Keratinocyte (primary cell): Measurements from ENCODE around the gene CTTNBP2. TPM values are rescaled to one million over a fixed set of nuclear protein-coding genes. Genes with fewer than 3 reads are reported as not detected.

ENCODE experiments used
- DNase-seq: peaks from one replicate; pipeline ENCODE4 v3.0.0-alpha.2; 2011; ENCODE audit warnings: low read depth, missing footprints, low spot score
- FAIRE-seq: peaks from 2 replicates; lab custom pipeline; 2011; peaks lifted over from hg19 to GRCh38; lab: Jason Lieb, UNC
- H2AFZ ChIP-seq: 2 replicates; pipeline ENCODE4 v1.6.0; 2012; ENCODE audit warnings: low read length, control low read depth, inconsistent platforms; ENCODE audit not compliant: control insufficient read depth
- H3K27ac ChIP-seq: 2 replicates; pipeline ENCODE4 v1.5.1; 2011; ENCODE audit warnings: low read length; ENCODE audit not compliant: control insufficient read depth, insufficient read depth
- H3K27me3 ChIP-seq: 3 replicates; pipeline ENCODE4 v1.6.0; 2011; ENCODE audit warnings: low read length; ENCODE audit not compliant: control insufficient read depth, insufficient read depth; ENCODE audit errors: extremely low read depth
- H3K36me3 ChIP-seq, 2 experiments: 2 replicates in 1 of 2; 3 replicates in 1 of 2; pipeline ENCODE4 v1.5.1; 2011; ENCODE audit warnings: low read length in 2 of 2, mild to moderate bottlenecking in 1 of 2; ENCODE audit not compliant: control insufficient read depth in 2 of 2, insufficient read depth in 2 of 2; ENCODE audit errors: extremely low read depth in 1 of 2
- H3K4me1 ChIP-seq: 3 replicates; pipeline ENCODE4 v1.5.1; 2011; ENCODE audit warnings: low read length; ENCODE audit not compliant: control insufficient read depth, insufficient read depth; ENCODE audit errors: extremely low read depth
- H3K4me2 ChIP-seq: 3 replicates; pipeline ENCODE4 v1.6.0; 2011; ENCODE audit warnings: low read depth, low read length; ENCODE audit not compliant: control insufficient read depth, insufficient read depth; ENCODE audit errors: extremely low read depth
- H3K4me3 ChIP-seq, 3 experiments: fragments of 200-600 bp in 1 of 3; sonication (generic) in 1 of 3; 2 replicates in 2 of 3; 3 replicates in 1 of 3; pipeline ENCODE4 v1.5.1; 2011 to 2016; ENCODE audit warnings: low read length in 3 of 3, mild to moderate bottlenecking in 3 of 3, control low read depth in 2 of 3, inconsistent platforms in 1 of 3, low read depth in 1 of 3, mixed read lengths in 1 of 3, mixed run types in 1 of 3, moderate library complexity in 1 of 3; ENCODE audit not compliant: control insufficient read depth in 2 of 3, insufficient read depth in 2 of 3; ENCODE audit errors: extremely low read depth in 1 of 3
- H3K79me2 ChIP-seq: 2 replicates; pipeline ENCODE4 v1.6.0; 2012; ENCODE audit warnings: low read length; ENCODE audit not compliant: control insufficient read depth, insufficient read depth
- H3K9ac ChIP-seq: 3 replicates; pipeline ENCODE4 v1.6.0; 2011; ENCODE audit warnings: low read length; ENCODE audit not compliant: control insufficient read depth, insufficient read depth; ENCODE audit errors: extremely low read depth
- H3K9me1 ChIP-seq: 3 replicates; pipeline ENCODE4 v1.6.0; 2011; ENCODE audit warnings: low read length; ENCODE audit not compliant: control insufficient read depth, insufficient read depth; ENCODE audit errors: extremely low read depth
- H3K9me3 ChIP-seq: 2 replicates; pipeline ENCODE4 v1.5.1; 2012; ENCODE audit warnings: low read depth, low read length; ENCODE audit not compliant: control insufficient read depth
- H4K20me1 ChIP-seq: 3 replicates; pipeline ENCODE4 v1.6.0; 2011; ENCODE audit warnings: low read length; ENCODE audit not compliant: control insufficient read depth, insufficient read depth; ENCODE audit errors: extremely low read depth
- CTCF ChIP-seq, 3 experiments: IDR thresholded peaks in 1 of 3; conservative IDR thresholded peaks in 1 of 3; optimal IDR thresholded peaks in 1 of 3; 2 replicates in 2 of 3; 3 replicates in 1 of 3; pipeline versions ENCODE3 to v1.5.1; 2011; ENCODE audit warnings: low read length in 3 of 3, mild to moderate bottlenecking in 3 of 3, moderate library complexity in 2 of 3, control low read depth in 1 of 3, inconsistent platforms in 1 of 3; ENCODE audit not compliant: insufficient read depth in 2 of 3; ENCODE audit errors: extremely low read depth in 1 of 3
- EZH2 ChIP-seq: IDR thresholded peaks from one replicate; pipeline ENCODE4 v1.6.1; 2012; ENCODE audit warnings: inconsistent platforms, mild to moderate bottlenecking, low read length, moderate library complexity
- dilution Hi-C: fragments of 300-500 bp; cut with MboI; formaldehyde crosslinking; loops from one replicate; pipeline ENCODE4 v1.7.0; 2020; ENCODE audit warnings: low sequenced_read_pairs; ENCODE audit not compliant: extremely low pct_ligation_motif_present
- polyA plus RNA-seq, 5 experiments: library from polyadenylated mRNA; depleted of rRNA in 3 of 5; stranded (reverse) in 3 of 5; stranded (forward) in 1 of 5; unstranded in 1 of 5; fragments of >200 nt; gene quantifications; 1 replicate in 1 of 5; 2 replicates in 3 of 5; 3 replicates in 1 of 5; pipeline versions ENCODE4 v1.2.1 to v1.2.3, GENCODE V29; 2011 to 2012; ENCODE audit warnings: missing spikeins in 2 of 5, low read depth in 1 of 5, low replicate concordance in 1 of 5

CTTNBP2 gene
- polyA plus RNA-seq, 1 donor (not counting 4 experiments of a cell fraction or from before 2014, with no cell fraction given) = 0.55 TPM

- Histone ChIP-seq H4K20me1 (no peaks in the 10 kb centered on the region), H3K4me2 (no peak overlapping the region), H3K36me3 (no peaks in the 10 kb centered on the region), H3K9me3 (no peaks in the 10 kb centered on the region), H3K9ac (no peak overlapping the region), H2AFZ (no peak overlapping the region), H3K4me3 (no peak overlapping the region), H3K27ac (no peak overlapping the region), H3K27me3 (no peaks in the 10 kb centered on the region), H3K79me2 (no peaks in the 10 kb centered on the region), H3K4me1 (peaks cover 3% of the 10 kb centered on the region), H3K9me1 (no peaks in the 10 kb centered on the region)
- DNase-seq (no peak), FAIRE-seq (no peak)
- dilution Hi-C loops = no loop called here
- TF ChIP-seq CTCF (optimal IDR thresholded peaks at IDR 0.05 in 1 of 3, IDR thresholded peaks at IDR 0.05 in 1 of 3, conservative IDR thresholded peaks at IDR 0.05 in 1 of 3; ENCODE audit: extremely low read depth in 1 of 3, insufficient read depth in 2 of 3, low read length in 3 of 3) = no peak
- no peak for TF ChIP-seq EZH2
Observed at GRCh38 chr7:117776224-117776623, 97.0 kb downstream of the CTTNBP2 start.

- DNase-seq (no peak), FAIRE-seq (no peak)
- peaks cover 3% of the 10 kb centered on the region for H3K4me1 ChIP-seq
- no peaks in the 10 kb centered on the region for H3K9me1 ChIP-seq
- no peaks in the 10 kb centered on the region for H3K9me3 ChIP-seq
- TF ChIP-seq CTCF (optimal IDR thresholded peaks at IDR 0.05 in 1 of 3, IDR thresholded peaks at IDR 0.05 in 1 of 3, conservative IDR thresholded peaks at IDR 0.05 in 1 of 3; ENCODE audit: extremely low read depth in 1 of 3, insufficient read depth in 2 of 3, low read length in 3 of 3) (no peak), EZH2 (no peak)
- H3K79me2 ChIP-seq = no peaks in the 10 kb centered on the region
- no peak overlapping the region for H3K4me2 ChIP-seq
- no peak overlapping the region for H2AFZ ChIP-seq
- no peaks in the 10 kb centered on the region for H3K27me3 ChIP-seq
- H3K4me3 ChIP-seq = no peak overlapping the region
- H3K27ac ChIP-seq = no peak overlapping the region
- no peak overlapping the region for H3K9ac ChIP-seq
- no peaks in the 10 kb centered on the region for H4K20me1 ChIP-seq
- H3K36me3 ChIP-seq = no peaks in the 10 kb centered on the region
- dilution Hi-C loops = no loop called here
Observed at GRCh38 chr7:117775801-117776200, 97.4 kb downstream of the CTTNBP2 start.
